OCI-LY7 (cell line): ENCODE measurements around the gene STOX2.

ENCODE experiments used
- EZH2phosphoT487 ChIP-seq: fragments of 200-600 bp; sonication (generic); IDR thresholded peaks from 2 replicates; pipeline ENCODE4 v1.6.1; 2018; ENCODE audit warnings: low read depth, borderline replicate concordance, mild to moderate bottlenecking, mixed run types, antibody characterized with exemption, low read length, moderate library complexity, mixed read lengths
- TF ChIP-seq, protein P1 (sequence below): fragments of 200-600 bp; sonication (generic); conservative IDR thresholded peaks from 2 replicates; pipeline ENCODE4 v1.5.1; 2014; ENCODE audit warnings: mild to moderate bottlenecking, antibody characterized with exemption, low read length, moderate library complexity, mixed read lengths

GRCh38 chr4:183966371-183966770, 61.3 kb downstream of the STOX2 start:
- TF ChIP-seq, protein P1, sequence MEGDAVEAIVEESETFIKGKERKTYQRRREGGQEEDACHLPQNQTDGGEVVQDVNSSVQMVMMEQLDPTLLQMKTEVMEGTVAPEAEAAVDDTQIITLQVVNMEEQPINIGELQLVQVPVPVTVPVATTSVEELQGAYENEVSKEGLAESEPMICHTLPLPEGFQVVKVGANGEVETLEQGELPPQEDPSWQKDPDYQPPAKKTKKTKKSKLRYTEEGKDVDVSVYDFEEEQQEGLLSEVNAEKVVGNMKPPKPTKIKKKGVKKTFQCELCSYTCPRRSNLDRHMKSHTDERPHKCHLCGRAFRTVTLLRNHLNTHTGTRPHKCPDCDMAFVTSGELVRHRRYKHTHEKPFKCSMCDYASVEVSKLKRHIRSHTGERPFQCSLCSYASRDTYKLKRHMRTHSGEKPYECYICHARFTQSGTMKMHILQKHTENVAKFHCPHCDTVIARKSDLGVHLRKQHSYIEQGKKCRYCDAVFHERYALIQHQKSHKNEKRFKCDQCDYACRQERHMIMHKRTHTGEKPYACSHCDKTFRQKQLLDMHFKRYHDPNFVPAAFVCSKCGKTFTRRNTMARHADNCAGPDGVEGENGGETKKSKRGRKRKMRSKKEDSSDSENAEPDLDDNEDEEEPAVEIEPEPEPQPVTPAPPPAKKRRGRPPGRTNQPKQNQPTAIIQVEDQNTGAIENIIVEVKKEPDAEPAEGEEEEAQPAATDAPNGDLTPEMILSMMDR: no peak
- no peak for TF ChIP-seq EZH2phosphoT487
